H1 (cell line): ENCODE measurements around the gene ITPK1. TPM values are rescaled to one million over a fixed set of nuclear protein-coding genes. Genes with fewer than 3 reads are reported as not detected.

Experiments used
- EGR1 ChIP-seq: IDR thresholded peaks from 2 replicates; pipeline ENCODE4 v1.6.1; 2011; ENCODE audit warnings: low read depth, low read length, borderline replicate concordance
- HDAC2 ChIP-seq, 2 experiments: fragments of 300-600 bp in 1 of 2; sonication (generic) in 1 of 2; IDR thresholded peaks; 2 replicates each; pipeline ENCODE4 v1.6.1; 2011 to 2012; ENCODE audit warnings: low read depth in 2 of 2, low read length in 2 of 2, mild to moderate bottlenecking in 2 of 2, moderate library complexity in 2 of 2, borderline replicate concordance in 1 of 2, inconsistent platforms in 1 of 2
- HDAC6 ChIP-seq: IDR thresholded peaks from one replicate; pipeline ENCODE4 v1.7.1; 2012; ENCODE audit warnings: low read depth, mild to moderate bottlenecking, inconsistent platforms, low read length, moderate library complexity
- JUND ChIP-seq: IDR thresholded peaks from 2 replicates; pipeline ENCODE4 v1.6.1; 2011; ENCODE audit warnings: mild to moderate bottlenecking, improper control_type of control experiment, low read length
- MAFK ChIP-seq: IDR thresholded peaks from 2 replicates; pipeline ENCODE4 v1.6.1; 2012; ENCODE audit warnings: low read depth, mild to moderate bottlenecking, improper control_type of control experiment, low read length
- SP2 ChIP-seq: IDR thresholded peaks from 2 replicates; pipeline ENCODE4 v1.6.1; 2012; ENCODE audit warnings: mild to moderate bottlenecking, low read length, inconsistent platforms
- TCF12 ChIP-seq: IDR thresholded peaks from 2 replicates; pipeline ENCODE4 v1.6.1; 2011; ENCODE audit warnings: low read depth, mild to moderate bottlenecking, low read length
- polyA plus RNA-seq, 7 experiments: library from polyadenylated mRNA; depleted of rRNA in 3 of 7; stranded (reverse) in 5 of 7; unstranded in 2 of 7; fragments of >200 nt in 5 of 7; fragments of 200-250 nt in 2 of 7; gene quantifications; 1 replicate in 5 of 7; 2 replicates in 1 of 7; 4 replicates in 1 of 7; pipeline versions ENCODE4 v1.2.1 to v1.2.3, GENCODE V29; 2011 to 2013; ENCODE audit warnings: missing spikeins in 2 of 7, mixed read lengths in 2 of 7
- total RNA-seq: library from RNA; stranded (reverse); fragmentation: NEBNext Ultra II Directional; extraction: Animal tissue kit (Norgen Biotek cat#: 25700); gene quantifications from 2 replicates; pipeline ENCODE4 v1.2.1, GENCODE V29; 2021
- TF ChIP-seq, protein P1 (sequence below): IDR thresholded peaks from 2 replicates; pipeline ENCODE4 v1.6.1; 2012; ENCODE audit warnings: low read length, inconsistent platforms

The ITPK1 gene
- total and polyA plus RNA-seq, 2 of the 8 experiments (the other 6 are each of a cell fraction or from before 2014, with no cell fraction given): 108 to 143 TPM

DNA sequence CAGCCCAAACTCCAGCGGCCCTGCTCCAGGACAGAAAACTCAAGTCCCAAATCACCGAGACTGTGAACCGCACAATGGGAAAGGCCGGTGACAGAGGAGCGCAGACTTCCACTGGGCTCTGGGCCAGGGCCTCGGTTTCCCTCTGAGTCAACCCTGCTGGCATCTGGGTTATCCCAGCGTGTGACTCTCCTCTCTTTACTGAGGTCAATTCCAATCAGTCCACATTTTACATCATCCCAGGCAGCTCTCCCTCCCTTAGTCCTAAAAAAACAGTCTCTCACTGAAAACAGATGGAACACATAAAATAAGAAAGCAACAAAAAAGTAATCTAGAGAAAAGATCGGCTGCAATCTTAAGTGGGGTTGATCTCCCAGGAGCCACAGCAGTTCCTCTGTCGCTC lies 36.9 kb downstream of the ITPK1 start (continued):
- TF ChIP-seq, protein P1, sequence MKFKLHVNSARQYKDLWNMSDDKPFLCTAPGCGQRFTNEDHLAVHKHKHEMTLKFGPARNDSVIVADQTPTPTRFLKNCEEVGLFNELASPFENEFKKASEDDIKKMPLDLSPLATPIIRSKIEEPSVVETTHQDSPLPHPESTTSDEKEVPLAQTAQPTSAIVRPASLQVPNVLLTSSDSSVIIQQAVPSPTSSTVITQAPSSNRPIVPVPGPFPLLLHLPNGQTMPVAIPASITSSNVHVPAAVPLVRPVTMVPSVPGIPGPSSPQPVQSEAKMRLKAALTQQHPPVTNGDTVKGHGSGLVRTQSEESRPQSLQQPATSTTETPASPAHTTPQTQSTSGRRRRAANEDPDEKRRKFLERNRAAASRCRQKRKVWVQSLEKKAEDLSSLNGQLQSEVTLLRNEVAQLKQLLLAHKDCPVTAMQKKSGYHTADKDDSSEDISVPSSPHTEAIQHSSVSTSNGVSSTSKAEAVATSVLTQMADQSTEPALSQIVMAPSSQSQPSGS: no peak
- TF ChIP-seq EGR1: no peak
- no peak for TF ChIP-seq MAFK
- no peak for TF ChIP-seq JUND
- TF ChIP-seq SP2: no peak
- no peak for TF ChIP-seq TCF12
- no peak for TF ChIP-seq HDAC2 (IDR thresholded peaks at IDR 0.05; ENCODE audit: borderline replicate concordance in 1 of 2, low read depth in 2 of 2, low read length in 2 of 2)
- no peak for TF ChIP-seq HDAC6
